Measurements from ENCODE around the gene GLRA2. TPM values are rescaled to one million over a fixed set of nuclear protein-coding genes. Genes with fewer than 3 reads are reported as not detected.
A peak's percentile ranks its signal among the peaks of the same experiment; 100 is the strongest.

The GLRA2 gene
- total and polyA plus RNA-seq, 2 of the 13 experiments (the other 11 are each of a cell fraction or from before 2014, with no cell fraction given): not detected

GRCh38 chrX:14641681-14642655 is 112.6 kb downstream of the GLRA2 start:
- no peak for ATAC-seq
- ChIA-PET CTCF (ENCODE audit: low intra/inter-chr PET ratio, low total read pairs) (no interaction called here), POLR2A (no interaction called here)
- no peaks in the 10 kb centered on the region for H3K36me3 ChIP-seq (replicated peaks in 1 of 2; ENCODE audit: control insufficient read depth in 1 of 2, insufficient read depth in 2 of 2, low read length in 2 of 2)
- no peak overlapping the region for H2AFZ ChIP-seq (ENCODE audit: low read length)
- no peak for TF ChIP-seq MTF1 (CRISPR knock-in tag; IDR thresholded peaks at IDR 0.05)
- TF ChIP-seq ARID2 (CRISPR knock-in tag; IDR thresholded peaks at IDR 0.05; ENCODE audit: borderline replicate concordance): no peak
- TF ChIP-seq MED13 (CRISPR knock-in tag; IDR thresholded peaks at IDR 0.05): no peak
- no peak for TF ChIP-seq SSRP1 (CRISPR knock-in tag; IDR thresholded peaks at IDR 0.05)
- no peak for TF ChIP-seq SKIL (CRISPR knock-in tag; IDR thresholded peaks at IDR 0.05; ENCODE audit: borderline replicate concordance)
- no peak for TF ChIP-seq DNMT3B (CRISPR knock-in tag; conservative IDR thresholded peaks at IDR 0.05)
- no peak for TF ChIP-seq CEBPB (IDR thresholded peaks at IDR 0.05; ENCODE audit: borderline replicate concordance, low read depth, low read length)
- no peak for TF ChIP-seq FLYWCH1 (CRISPR knock-in tag; IDR thresholded peaks at IDR 0.05)
- no peak for TF ChIP-seq ETV6 (CRISPR knock-in tag; conservative IDR thresholded peaks at IDR 0.05)
- no peak for TF ChIP-seq ZBTB21 (CRISPR knock-in tag; IDR thresholded peaks at IDR 0.05)
- no peaks in the 10 kb centered on the region for H3K27me3 ChIP-seq (ENCODE audit: control insufficient read depth in 1 of 2, insufficient read depth in 2 of 2, low read length in 2 of 2)
- H3K27ac ChIP-seq (ENCODE audit: extremely low read length, insufficient read depth, low read length): no peak overlapping the region
- H3K4me1 ChIP-seq (ENCODE audit: insufficient read depth, low read length): no peaks in the 10 kb centered on the region
- H3K4me2 ChIP-seq (ENCODE audit: low read depth, low read length): no peak overlapping the region
- H4K20me1 ChIP-seq (ENCODE audit: insufficient read depth, low read length): no peaks in the 10 kb centered on the region
- FAIRE-seq: peak; percentile 26
- no peaks in the 10 kb centered on the region for H3K79me2 ChIP-seq (ENCODE audit: insufficient read depth, low read length)
- intact Hi-C loops (cut with micrococcal nuclease; ENCODE audit: unreplicated experiment): no loop called here
- no peaks in the 10 kb centered on the region for H3K9me3 ChIP-seq (ENCODE audit: low read length)
- no peak overlapping the region for H3K4me3 ChIP-seq (replicated peaks in 1 of 3; ENCODE audit: insufficient read depth in 1 of 3, low read depth in 2 of 3, low read length in 3 of 3)
- no peak overlapping the region for H3K9ac ChIP-seq (ENCODE audit: insufficient read depth, low read depth, low read length)
- no TSS peak for BruUV-seq (replicated peaks)
- 83% methylated on average over 2 of the region's 4 CpGs for WGBS (ENCODE audit: low lambda C conversion rate)
- DNase-seq (ENCODE audit: low spot score): no peak
- in situ Hi-C loops (cut with HindIII; ENCODE audit: extremely low pct_ligation_motif_present, low pct_unique_long_range_greater_than_20kb): no loop called here
